Kidney (tissue), 14 donors: ENCODE results near the gene ECE1. TPM values are rescaled to one million over a fixed set of nuclear protein-coding genes. Genes with fewer than 3 reads are reported as not detected.
A peak's percentile ranks its signal among the peaks of the same experiment; 100 is the strongest.

Experiments used
- DNase-seq, 5 donors: peaks; one replicate each; pipeline ENCODE4 v3.0.0-alpha.2; 2013 to 2020
- FAIRE-seq: peaks from 2 replicates; lab custom pipeline; 2012; peaks lifted over from hg19 to GRCh38; lab: Jason Lieb, UNC
- H3K27ac ChIP-seq, 2 donors: one replicate each; pipeline ENCODE4 v1.7.0; 2013; ENCODE audit warnings: low read depth in 2 of 2, low read length in 2 of 2, inconsistent platforms in 1 of 2
- H3K27me3 ChIP-seq: one replicate; pipeline ENCODE4 v1.7.1; 2013; ENCODE audit warnings: low read length, inconsistent platforms; ENCODE audit not compliant: control insufficient read depth, insufficient read depth
- H3K36me3 ChIP-seq, 3 donors: one replicate each; pipeline versions ENCODE4 v1.7.0 to v1.7.1; 2013; ENCODE audit warnings: low read length in 3 of 3, control low read depth in 1 of 3, inconsistent platforms in 1 of 3; ENCODE audit not compliant: insufficient read depth in 3 of 3, control insufficient read depth in 2 of 3
- H3K4me1 ChIP-seq, 3 donors: one replicate each; pipeline versions ENCODE4 v1.7.0 to v1.7.1; 2013; ENCODE audit warnings: low read length in 3 of 3, inconsistent platforms in 1 of 3, low read depth in 1 of 3; ENCODE audit not compliant: control insufficient read depth in 2 of 3, insufficient read depth in 2 of 3
- H3K4me3 ChIP-seq, 3 donors: one replicate each; pipeline versions ENCODE4 v1.7.0 to v1.8.1; 2013; ENCODE audit warnings: low read length in 3 of 3, control low read depth in 1 of 3, inconsistent platforms in 1 of 3
- H3K9ac ChIP-seq, 3 donors: one replicate each; pipeline versions ENCODE4 v1.7.0 to v1.7.1; 2013; ENCODE audit warnings: low read length in 3 of 3, control low read depth in 1 of 3, inconsistent platforms in 1 of 3
- H3K9me3 ChIP-seq, 3 donors: one replicate each; pipeline versions ENCODE4 v1.7.0 to v1.7.1; 2013; ENCODE audit warnings: low read length in 3 of 3, control low read depth in 1 of 3, inconsistent platforms in 1 of 3; ENCODE audit not compliant: control insufficient read depth in 2 of 3, insufficient read depth in 1 of 3
- CTCF ChIP-seq: IDR thresholded peaks from 3 replicates; pipeline ENCODE4 v1.5.1; 2012; ENCODE audit warnings: mild to moderate bottlenecking, moderate library complexity, borderline replicate concordance; ENCODE audit not compliant: insufficient read depth; ENCODE audit errors: extremely low read depth
- intact Hi-C: fragments of 100-400 bp; cut with DNase I; formaldehyde crosslinking; loops from one replicate; pipeline ENCODE4 v1.11.1; 2022
- polyA plus RNA-seq: library from polyadenylated mRNA; stranded (reverse); fragments of 350-450 nt; fragmentation: Illumina TruSeq; extraction: RNeasy Lipid Tissue Mini Kit (QIAGEN cat#74804); gene quantifications from one replicate; pipeline ENCODE4 v1.2.3, GENCODE V29; 2014; ENCODE audit warnings: low read depth, low replicate concordance; ENCODE audit not compliant: insufficient read depth
- total RNA-seq: library from RNA; stranded (reverse); fragmentation: NEBNext Ultra II Directional; extraction: Animal tissue kit (Norgen Biotek cat#: 25700); gene quantifications from one replicate; pipeline ENCODE4 v1.2.1, GENCODE V29; 2021
- donor health status: control.
- donor health status: control.
- donor health status: control.
- donor health status: control.
- donor health status: control.
- donor health status: DM: yes; HTN: yes; CAD: no.
- donor health status: Normal renal cell carcinoma (clear cell type).

ECE1 gene
- total and polyA plus RNA-seq, 2 donors from 2014 or later = 30.8 to 128 TPM

- DNase-seq (peak in 1 of 5 donors; percentile 41), FAIRE-seq (no peak)
- H3K36me3 ChIP-seq = no peaks in the 10 kb centered on the region
- H3K4me1 ChIP-seq = peaks cover 0 to 7% (median 0%) of the 10 kb centered on the region in 3 donors
- intact Hi-C loops = no loop called here
- H3K27ac ChIP-seq = no peak overlapping the region
- no peak overlapping the region for H3K9ac ChIP-seq
- no peaks in the 10 kb centered on the region for H3K9me3 ChIP-seq
- TF ChIP-seq CTCF = no peak
- no peak overlapping the region for H3K4me3 ChIP-seq
- no peaks in the 10 kb centered on the region for H3K27me3 ChIP-seq
These were observed 17.5 kb upstream of the ECE1 start for GRCh38 chr1:21307663-21308305.

- intact Hi-C loops = no loop called here
- Histone ChIP-seq H3K9ac (no peak overlapping the region), H3K27me3 (no peaks in the 10 kb centered on the region), H3K4me3 (no peak overlapping the region), H3K4me1 (peaks cover 0 to 7% (median 0%) of the 10 kb centered on the region in 3 donors), H3K27ac (no peak overlapping the region), H3K9me3 (no peaks in the 10 kb centered on the region), H3K36me3 (no peaks in the 10 kb centered on the region)
- FAIRE-seq (no peak), DNase-seq (no peak)
- no peak for TF ChIP-seq CTCF
These were observed 16.9 kb upstream of the ECE1 start for GRCh38 chr1:21307210-21307609.

- H3K9ac ChIP-seq = no peak overlapping the region
- H3K4me3 ChIP-seq = no peak overlapping the region
- H3K4me1 ChIP-seq = peaks cover 0 to 7% (median 0%) of the 10 kb centered on the region in 3 donors
- no peaks in the 10 kb centered on the region for H3K27me3 ChIP-seq
- H3K27ac ChIP-seq = no peak overlapping the region
- DNase-seq = no peak
- H3K36me3 ChIP-seq = no peaks in the 10 kb centered on the region
- no peak for TF ChIP-seq CTCF
- H3K9me3 ChIP-seq = no peaks in the 10 kb centered on the region
- no peak for FAIRE-seq
- intact Hi-C loops = no loop called here
These were observed 15.6 kb upstream of the ECE1 start for GRCh38 chr1:21305900-21306189.
